Thyroid gland (tissue), 4 donors: ENCODE data around the gene LOXHD1.

Source experiments
- CTCF ChIP-seq, 6 experiments: fragments of 200-600 bp in 3 of 6; fragments of 450-650 bp in 3 of 6; sonication (generic) in 3 of 6; IDR thresholded peaks; one replicate each; pipeline ENCODE4 v1.5.1; 2016 to 2019; ENCODE audit warnings: antibody characterized with exemption in 6 of 6, mild to moderate bottlenecking in 2 of 6, inconsistent platforms in 1 of 6, moderate library complexity in 1 of 6
- POLR2A ChIP-seq, 2 donors: fragments of 450-650 bp; IDR thresholded peaks; one replicate each; pipeline ENCODE4 v1.6.1; 2017; ENCODE audit warnings: antibody characterized with exemption in 2 of 2, mild to moderate bottlenecking in 2 of 2, moderate library complexity in 1 of 2

DNA sequence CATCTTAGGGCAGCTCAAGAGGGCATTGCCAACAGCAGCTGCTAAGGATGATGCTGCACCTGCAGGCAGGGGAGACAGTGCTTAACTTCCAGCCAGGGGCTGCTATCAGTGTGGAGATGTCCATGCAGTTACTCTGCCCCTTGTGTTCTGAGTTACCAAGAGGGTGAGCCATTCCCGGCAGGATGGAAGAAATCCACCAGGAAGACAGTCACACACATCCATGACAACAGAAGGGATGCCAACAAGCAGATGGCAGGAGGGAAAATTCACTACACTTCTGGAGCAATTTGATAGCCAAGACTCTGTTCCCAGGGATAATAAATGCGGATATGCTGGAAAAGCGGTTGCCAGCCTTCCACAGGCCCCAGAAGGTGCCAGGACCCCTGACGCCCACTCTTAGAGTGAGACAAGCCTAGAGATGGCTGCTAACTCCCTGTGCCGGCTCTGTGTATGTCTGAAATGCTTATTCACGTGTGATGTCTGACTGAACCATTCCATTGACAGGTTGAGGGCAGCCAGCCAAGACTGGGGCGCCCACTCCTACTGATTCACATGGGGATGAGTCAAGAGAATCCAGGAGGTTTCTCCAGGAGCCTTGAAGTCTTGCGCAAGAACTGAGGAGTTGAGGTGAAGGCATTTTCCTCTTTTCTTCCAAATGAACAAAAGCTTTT is 24.5 kb downstream of the LOXHD1 start:
- TF ChIP-seq CTCF (IDR thresholded peaks at IDR 0.05) (no peak), POLR2A (IDR thresholded peaks at IDR 0.05) (no peak)
